ENCODE data around the gene BLOC1S4. TPM values are rescaled to one million over a fixed set of nuclear protein-coding genes. Genes with fewer than 3 reads are reported as not detected.

The BLOC1S4 gene
- total RNA-seq, 1 donor from 2014 or later = 17.4 TPM

DNA sequence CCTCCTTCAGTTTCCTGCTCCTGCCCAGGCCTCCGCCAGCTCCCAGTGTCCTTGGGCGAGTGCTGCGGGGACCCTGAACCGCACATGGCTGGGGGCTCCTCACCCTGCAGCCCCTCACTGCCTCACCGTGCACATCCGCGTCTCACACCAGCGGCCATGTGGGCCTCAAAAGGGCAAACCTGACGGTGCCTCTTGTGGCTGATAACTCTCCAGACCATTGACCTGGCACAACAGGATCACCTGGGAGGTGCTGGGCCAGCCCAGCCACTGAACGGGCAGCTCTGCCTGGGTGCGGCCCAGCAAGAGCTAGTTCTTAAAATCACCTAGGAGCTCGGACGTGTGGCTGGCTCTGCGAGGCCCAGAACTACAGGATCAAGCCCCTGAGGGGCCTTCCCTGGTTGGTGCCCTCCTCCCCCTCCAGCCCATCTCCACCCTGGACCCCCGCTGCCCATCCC is 26.4 kb upstream of the BLOC1S4 start:
- intact Hi-C loops (cut with micrococcal nuclease) = loop anchor here (1.0 kb wide), 2 partner anchors 15 to 20 kb away; partner anchors contain the start of gene MRFAP1L1

DNA sequence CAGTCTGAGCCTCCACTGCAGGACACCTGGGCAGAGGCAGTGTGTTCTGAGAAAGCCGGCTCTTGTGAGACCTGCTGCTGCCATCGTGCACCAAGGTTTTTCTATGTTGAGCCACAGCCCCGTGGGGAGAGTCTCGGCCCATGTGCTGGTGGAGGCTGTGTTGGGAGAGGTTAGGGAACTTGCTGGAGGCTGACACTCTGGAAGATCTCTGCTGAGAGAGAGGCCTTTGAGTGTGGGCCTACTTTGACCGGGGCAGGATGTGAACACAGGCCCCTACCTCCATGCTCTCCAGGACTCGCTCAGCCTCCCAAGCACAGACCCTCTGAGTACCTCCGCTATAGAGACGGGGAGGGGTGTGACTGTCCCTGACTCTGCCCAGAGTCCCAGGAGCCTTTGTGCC is 23.6 kb upstream of the BLOC1S4 start:
- intact Hi-C loops (cut with micrococcal nuclease) = loop anchor here (10.0 kb wide), 1 partner anchor 488 kb away; the partner anchor contains the start of gene JAKMIP1

DNA sequence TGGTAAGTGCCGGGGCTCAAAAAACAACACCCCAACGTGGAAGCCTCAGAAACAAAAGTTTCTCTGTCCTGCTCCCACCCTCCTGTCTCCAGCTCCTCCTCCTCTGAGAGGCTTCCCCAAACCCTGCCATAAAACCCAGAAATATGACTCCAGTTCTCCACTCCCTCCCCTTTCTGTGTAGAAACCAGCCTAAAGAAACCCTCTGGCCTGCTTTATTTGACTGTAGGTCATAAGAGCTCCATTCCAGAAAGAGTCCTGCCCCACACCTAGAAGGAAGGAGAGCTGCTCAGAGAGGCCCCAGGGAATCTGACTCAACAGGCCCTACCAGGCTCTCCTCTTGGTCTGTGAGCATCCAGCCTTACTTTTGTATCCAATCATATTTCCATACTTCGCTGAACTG is 23.2 kb upstream of the BLOC1S4 start:
- intact Hi-C loops (cut with micrococcal nuclease) = loop anchor here (10.0 kb wide), 1 partner anchor 488 kb away; the partner anchor contains the start of gene JAKMIP1

- intact Hi-C loops (cut with micrococcal nuclease) = loop anchor here (10.0 kb wide), 1 partner anchor 489 kb away; the partner anchor contains the start of gene JAKMIP1
Measured at GRCh38 chr4:6693231-6694176, 22.5 kb upstream of the BLOC1S4 start, which contains the start of gene S100P. TSS of gene S100P (plus strand) at chr4:6693878. CDS start at chr4:6693933, 55 bp downstream.

DNA sequence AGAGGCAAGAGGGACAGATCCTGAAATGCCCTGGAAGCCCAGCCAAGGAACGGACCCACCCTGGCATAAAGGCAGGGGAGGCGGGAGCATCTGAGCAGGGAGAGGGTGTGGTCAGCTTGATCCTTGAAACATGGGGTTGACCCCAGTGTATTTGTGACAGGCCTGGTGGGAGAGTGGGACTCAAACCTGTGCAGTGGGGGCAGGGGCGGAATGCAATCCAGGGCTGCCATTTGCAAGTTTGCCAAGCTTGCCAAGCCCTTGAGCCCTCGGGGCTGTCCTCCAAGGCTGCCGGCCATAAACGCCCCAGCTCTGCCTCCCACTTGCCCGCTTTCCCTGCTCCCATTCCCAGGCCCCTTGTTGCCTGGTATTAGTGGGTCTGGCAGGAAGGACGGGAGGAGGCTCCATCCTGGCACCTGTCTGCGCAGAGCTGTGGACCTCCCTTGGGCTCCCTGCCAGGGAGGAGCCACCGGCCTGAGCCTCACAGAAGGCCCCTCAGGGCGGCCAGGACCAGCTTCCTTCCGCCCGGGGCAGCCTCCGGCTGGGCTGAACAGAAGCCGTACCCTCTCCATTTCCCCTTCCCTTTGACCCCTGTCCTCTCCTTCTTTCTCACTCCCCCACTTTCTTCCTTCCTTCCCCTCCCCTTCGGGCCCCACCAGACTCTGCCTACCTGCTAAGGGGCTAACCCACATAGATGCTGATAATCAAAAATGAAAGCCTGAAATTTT is 21.6 kb upstream of the BLOC1S4 start:
- intact Hi-C loops (cut with micrococcal nuclease) = loop anchor here (10.0 kb wide), 1 partner anchor 490 kb away; the partner anchor contains the start of gene JAKMIP1

GRCh38 chr4:6695660-6696610 is 20.0 kb upstream of the BLOC1S4 start:
- intact Hi-C loops (cut with micrococcal nuclease) = loop anchor here (1.0 to 10.0 kb wide), 3 partner anchors 13 to 491 kb away; partner anchors contain the start of genes JAKMIP1 and MRFAP1L1

DNA sequence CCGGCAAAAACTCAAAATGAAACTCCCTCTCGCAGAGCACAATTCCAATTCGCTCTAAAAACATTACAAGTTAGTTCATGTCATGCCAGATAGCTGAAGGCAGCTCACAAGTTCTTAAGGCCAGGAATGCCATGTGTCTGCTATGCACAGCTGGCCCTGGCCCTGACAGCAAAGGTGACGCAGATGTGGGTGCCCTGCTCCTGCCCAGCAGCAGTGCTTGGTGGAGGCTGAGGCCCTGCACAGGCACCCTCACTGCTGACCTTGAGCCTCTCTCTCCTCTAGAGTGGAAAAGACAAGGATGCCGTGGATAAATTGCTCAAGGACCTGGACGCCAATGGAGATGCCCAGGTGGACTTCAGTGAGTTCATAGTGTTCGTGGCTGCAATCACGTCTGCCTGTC is 19.4 kb upstream of the BLOC1S4 start:
- intact Hi-C loops (cut with micrococcal nuclease) = loop anchor here (1.0 to 10.0 kb wide), 3 partner anchors 13 to 492 kb away; partner anchors contain the start of genes JAKMIP1 and MRFAP1L1

DNA sequence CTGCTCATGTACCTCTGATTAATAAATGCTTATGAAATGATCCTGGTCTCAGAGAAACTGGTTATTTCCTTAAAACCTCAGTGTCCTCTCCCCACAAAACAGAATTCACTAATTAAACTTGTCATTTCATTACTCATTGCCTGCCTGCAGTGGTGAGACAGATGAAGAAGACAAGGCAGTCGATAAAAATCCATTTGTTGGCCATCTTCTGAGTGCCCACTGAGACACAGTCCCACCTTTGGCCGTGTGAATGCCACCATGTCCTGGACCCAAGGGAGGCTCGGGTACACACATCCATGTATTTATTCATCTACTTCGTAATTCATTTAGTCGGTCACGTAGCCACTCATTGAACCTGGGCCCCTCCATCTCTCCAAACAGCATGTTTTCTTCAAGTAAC is 18.8 kb upstream of the BLOC1S4 start:
- intact Hi-C loops (cut with micrococcal nuclease) = loop anchor here (10.0 kb wide), 1 partner anchor 492 kb away; the partner anchor contains the start of gene JAKMIP1

GRCh38 chr4:6699388-6699787 is 16.6 kb upstream of the BLOC1S4 start:
- intact Hi-C loops (cut with micrococcal nuclease) = loop anchor here (10.0 kb wide), 1 partner anchor 495 kb away; the partner anchor contains the start of gene JAKMIP1

DNA sequence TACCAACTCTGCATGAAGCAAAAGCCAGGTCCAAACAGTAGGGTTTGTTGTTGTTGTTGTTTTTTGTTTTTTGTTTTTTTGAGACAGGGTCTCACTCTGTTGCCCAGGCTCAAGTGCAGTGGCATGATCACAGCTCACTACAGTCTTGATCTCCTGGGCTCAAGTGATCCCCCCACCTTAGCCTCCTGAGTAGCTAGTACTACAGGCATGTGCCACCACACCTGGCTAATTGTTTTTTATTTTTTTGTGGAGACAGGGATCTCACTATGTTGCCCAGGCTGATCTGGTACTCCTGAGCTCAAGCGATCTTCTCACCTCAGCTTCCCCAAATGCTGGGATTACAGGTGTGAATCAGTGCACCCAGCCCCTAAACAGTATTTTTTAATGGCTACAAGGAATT is 16.1 kb upstream of the BLOC1S4 start:
- intact Hi-C loops (cut with micrococcal nuclease) = loop anchor here (10.0 kb wide), 1 partner anchor 495 kb away; the partner anchor contains the start of gene JAKMIP1

DNA sequence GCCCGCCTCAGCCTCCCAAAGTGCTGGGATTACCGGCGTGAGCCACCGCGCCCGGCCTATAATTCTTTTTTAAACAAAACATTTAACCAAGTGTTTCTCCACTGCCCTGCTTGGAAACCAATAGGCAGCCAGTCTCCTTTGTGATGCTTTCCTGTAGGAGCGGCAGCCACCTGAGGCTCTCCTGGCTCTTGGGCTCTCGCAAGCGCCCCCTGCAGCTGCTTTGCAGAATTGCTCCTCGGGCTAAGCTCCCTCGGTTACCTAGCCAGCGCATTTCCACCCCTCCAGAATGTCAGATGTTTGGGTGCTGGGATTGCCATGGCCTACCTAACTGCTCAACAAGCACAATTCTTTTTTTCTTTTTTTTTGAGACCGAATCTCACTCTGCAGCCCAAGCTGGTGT is 14.6 kb upstream of the BLOC1S4 start:
- intact Hi-C loops (cut with micrococcal nuclease) = no loop called here

DNA sequence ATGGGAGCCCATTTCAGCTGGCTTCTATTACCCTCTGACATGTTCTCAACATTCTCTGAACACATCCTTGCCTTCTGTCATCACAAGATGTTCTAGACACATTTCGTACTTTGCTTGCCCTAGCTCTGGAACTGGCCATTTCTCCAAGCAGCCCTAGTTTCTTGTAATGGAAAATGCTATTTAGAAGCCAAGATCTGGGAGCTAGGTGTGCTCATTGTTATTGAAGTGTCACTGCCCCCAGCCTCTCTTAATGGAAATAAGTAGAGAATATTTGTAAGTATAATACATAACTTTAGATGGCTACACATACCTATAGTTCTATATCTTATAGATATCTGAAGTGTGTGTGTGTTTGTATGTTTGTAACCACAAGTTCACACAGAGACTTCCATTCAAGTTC is 13.2 kb upstream of the BLOC1S4 start:
- intact Hi-C loops (cut with micrococcal nuclease) = no loop called here

- intact Hi-C loops (cut with micrococcal nuclease) = no loop called here
Measured at GRCh38 chr4:6703786-6704185, 12.2 kb upstream of the BLOC1S4 start.

- intact Hi-C loops (cut with micrococcal nuclease) = loop anchor here (5.0 kb wide), 1 partner anchor 282 kb away; no protein-coding TSS in a partner anchor
Measured at GRCh38 chr4:6705646-6706045, 10.3 kb upstream of the BLOC1S4 start.

GRCh38 chr4:6706173-6706572 is 9.8 kb upstream of the BLOC1S4 start:
- intact Hi-C loops (cut with micrococcal nuclease) = loop anchor here (5.0 kb wide), 1 partner anchor 281 kb away; no protein-coding TSS in a partner anchor

GRCh38 chr4:6709230-6710114 is 6.5 kb upstream of the BLOC1S4 start, which contains the start of gene MRFAP1L1:
TSS of gene MRFAP1L1 (minus strand) at chr4:6709865. CDS start at chr4:6709629, 236 bp downstream.
- intact Hi-C loops (cut with micrococcal nuclease) = loop anchor here (1.0 to 10.0 kb wide), 7 partner anchors 13 to 395 kb away; partner anchors contain the start of genes GRPEL1 and MRFAP1

DNA sequence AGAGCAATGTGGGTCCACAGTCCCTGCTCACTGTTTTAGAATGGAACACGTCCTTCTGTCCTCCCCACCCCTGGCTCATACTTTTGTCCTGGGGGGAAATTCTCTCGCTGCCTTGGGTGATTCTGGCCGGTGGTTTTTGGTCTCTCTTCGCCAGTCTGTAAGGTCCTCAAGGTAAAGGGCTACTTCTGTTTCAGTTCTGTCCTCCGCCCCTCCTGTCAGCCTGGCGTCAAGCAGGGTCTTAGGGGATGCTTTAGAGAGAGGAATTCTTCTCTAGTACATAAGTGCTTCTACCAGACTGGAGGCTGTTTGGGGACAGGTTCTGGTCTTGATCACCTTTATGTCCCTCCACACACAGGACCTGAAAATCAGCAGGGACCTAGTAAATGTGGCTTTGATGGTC is 5.7 kb upstream of the BLOC1S4 start:
- intact Hi-C loops (cut with micrococcal nuclease) = loop anchor here (10.0 kb wide), 1 partner anchor 395 kb away; no protein-coding TSS in a partner anchor

- intact Hi-C loops (cut with micrococcal nuclease) = loop anchor here (10.0 kb wide), 1 partner anchor 394 kb away; no protein-coding TSS in a partner anchor
Measured at GRCh38 chr4:6710996-6711395, 5.0 kb upstream of the BLOC1S4 start.
